Dendritic cell treated with granulocyte-macrophage colony-stimulating factor and Interleukin-4, amounts not matched to agents 40 ng/mL and 50 ng/mL, for 4 days (primary cell): ENCODE measurements around the gene PNMA1.
A peak's percentile ranks its signal among the peaks of the same experiment; 100 is the strongest.

ENCODE experiments used
- H3K27ac Mint-ChIP-seq: one replicate; pipeline ENCODE4 v1.8.0; 2022; ENCODE audit warnings: mild to moderate bottlenecking, mixed read lengths
- H3K27me3 Mint-ChIP-seq: one replicate; pipeline ENCODE4 v1.8.0; 2022; ENCODE audit warnings: mild to moderate bottlenecking, mixed read lengths
- H3K36me3 Mint-ChIP-seq: one replicate; pipeline ENCODE4 v1.8.0; 2022; ENCODE audit warnings: low read depth, mixed read lengths
- H3K4me1 Mint-ChIP-seq: one replicate; pipeline ENCODE4 v1.8.0; 2022; ENCODE audit warnings: low read depth, mixed read lengths
- H3K4me3 Mint-ChIP-seq: one replicate; pipeline ENCODE4 v1.8.0; 2022; ENCODE audit warnings: mild to moderate bottlenecking, moderate library complexity, mixed read lengths
- H3K9me3 Mint-ChIP-seq: one replicate; pipeline ENCODE4 v1.8.0; 2022; ENCODE audit warnings: mixed read lengths
- intact Hi-C: fragments of 100-400 bp; cut with micrococcal nuclease; formaldehyde crosslinking; loops from one replicate; pipeline ENCODE4 v1.15.0; 2022

The PNMA1 gene

DNA sequence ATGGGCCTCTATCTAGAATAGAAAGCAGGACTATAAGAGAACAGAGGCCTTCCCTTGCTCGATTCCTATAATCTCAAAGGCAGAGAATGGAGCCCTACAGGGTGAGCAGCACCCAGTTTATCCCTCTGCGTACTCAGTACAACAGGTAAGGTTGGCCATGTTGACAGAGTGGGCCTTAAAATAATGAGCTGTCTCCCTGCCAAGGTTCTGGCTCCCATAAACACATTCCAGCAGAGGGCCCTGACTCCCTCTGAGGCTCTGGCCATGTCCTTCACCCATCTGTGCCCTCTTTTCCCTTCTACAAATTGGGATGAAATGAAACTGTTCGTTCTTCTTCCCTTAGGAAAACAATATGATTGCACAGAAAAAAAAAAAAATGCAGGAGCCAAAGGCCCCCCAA, 16.9 kb upstream of the PNMA1 start:
- H3K36me3 Mint-ChIP-seq: peaks cover 97% of the 10 kb centered on the region
- no peak overlapping the region for H3K4me3 Mint-ChIP-seq
- H3K4me1 Mint-ChIP-seq: peaks cover 26% of the 10 kb centered on the region
- H3K27me3 Mint-ChIP-seq: no peaks in the 10 kb centered on the region
- H3K27ac Mint-ChIP-seq: no peak overlapping the region
- H3K9me3 Mint-ChIP-seq: no peaks in the 10 kb centered on the region
- intact Hi-C loops: no loop called here

DNA sequence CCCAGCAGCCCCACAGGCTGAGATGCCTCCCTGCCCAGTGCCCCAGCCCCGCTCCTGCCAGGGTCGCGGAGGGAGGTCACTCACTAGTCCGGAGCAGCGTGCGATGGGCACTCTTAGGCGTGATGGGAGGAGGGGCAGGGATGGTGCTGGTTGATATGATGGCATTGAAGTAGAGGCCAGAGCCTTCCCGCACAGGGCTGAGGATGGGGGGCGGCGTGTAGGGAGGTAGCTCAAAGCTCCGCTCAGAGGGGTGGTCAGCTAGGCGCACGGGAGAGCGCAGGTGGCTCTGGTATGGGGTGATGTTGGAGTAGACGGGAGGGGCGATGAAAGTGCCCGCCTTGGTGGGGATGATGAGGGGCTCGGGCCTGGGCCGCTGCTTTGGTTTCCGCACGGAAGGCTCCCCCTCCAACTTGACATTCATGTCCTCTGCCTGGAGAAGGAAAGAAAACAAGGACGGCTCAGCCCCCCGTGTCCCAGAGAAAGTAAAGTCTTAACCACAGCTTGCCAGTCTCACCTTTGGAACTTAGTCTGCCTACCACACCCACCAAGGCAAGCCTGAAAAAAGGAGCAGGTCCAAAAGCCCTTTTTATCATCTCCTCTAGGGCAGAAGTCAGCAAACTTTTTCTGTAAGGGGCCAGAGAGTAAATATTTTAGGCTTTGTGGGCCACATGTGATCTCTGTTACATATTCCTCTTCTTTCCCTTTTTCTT, 15.5 kb upstream of the PNMA1 start:
- H3K27ac Mint-ChIP-seq: no peak overlapping the region
- H3K4me1 Mint-ChIP-seq: peaks cover 40% of the 10 kb centered on the region
- peaks cover 97% of the 10 kb centered on the region for H3K36me3 Mint-ChIP-seq
- no peaks in the 10 kb centered on the region for H3K27me3 Mint-ChIP-seq
- H3K9me3 Mint-ChIP-seq: no peaks in the 10 kb centered on the region
- intact Hi-C loops: no loop called here
- no peak overlapping the region for H3K4me3 Mint-ChIP-seq

GRCh38 chr14:73728717-73729330, 14.6 kb upstream of the PNMA1 start:
- Mint-ChIP-seq H3K27me3 (no peaks in the 10 kb centered on the region), H3K36me3 (peaks cover 97% of the 10 kb centered on the region), H3K9me3 (no peaks in the 10 kb centered on the region), H3K27ac (peak overlapping the region; percentile 79), H3K4me3 (peak overlapping the region; percentile 14), H3K4me1 (peaks cover 49% of the 10 kb centered on the region)
- intact Hi-C loops: loop anchor here (1.0 kb wide), 1 partner anchor 96 kb away; no protein-coding TSS in a partner anchor

- Mint-ChIP-seq H3K27ac (peak overlapping the region; percentile 47), H3K4me1 (peaks cover 55% of the 10 kb centered on the region), H3K27me3 (no peaks in the 10 kb centered on the region), H3K4me3 (no peak overlapping the region), H3K36me3 (peaks cover 100% of the 10 kb centered on the region), H3K9me3 (no peaks in the 10 kb centered on the region)
- intact Hi-C loops: no loop called here
These were observed 13.0 kb upstream of the PNMA1 start for GRCh38 chr14:73727166-73727565.

DNA sequence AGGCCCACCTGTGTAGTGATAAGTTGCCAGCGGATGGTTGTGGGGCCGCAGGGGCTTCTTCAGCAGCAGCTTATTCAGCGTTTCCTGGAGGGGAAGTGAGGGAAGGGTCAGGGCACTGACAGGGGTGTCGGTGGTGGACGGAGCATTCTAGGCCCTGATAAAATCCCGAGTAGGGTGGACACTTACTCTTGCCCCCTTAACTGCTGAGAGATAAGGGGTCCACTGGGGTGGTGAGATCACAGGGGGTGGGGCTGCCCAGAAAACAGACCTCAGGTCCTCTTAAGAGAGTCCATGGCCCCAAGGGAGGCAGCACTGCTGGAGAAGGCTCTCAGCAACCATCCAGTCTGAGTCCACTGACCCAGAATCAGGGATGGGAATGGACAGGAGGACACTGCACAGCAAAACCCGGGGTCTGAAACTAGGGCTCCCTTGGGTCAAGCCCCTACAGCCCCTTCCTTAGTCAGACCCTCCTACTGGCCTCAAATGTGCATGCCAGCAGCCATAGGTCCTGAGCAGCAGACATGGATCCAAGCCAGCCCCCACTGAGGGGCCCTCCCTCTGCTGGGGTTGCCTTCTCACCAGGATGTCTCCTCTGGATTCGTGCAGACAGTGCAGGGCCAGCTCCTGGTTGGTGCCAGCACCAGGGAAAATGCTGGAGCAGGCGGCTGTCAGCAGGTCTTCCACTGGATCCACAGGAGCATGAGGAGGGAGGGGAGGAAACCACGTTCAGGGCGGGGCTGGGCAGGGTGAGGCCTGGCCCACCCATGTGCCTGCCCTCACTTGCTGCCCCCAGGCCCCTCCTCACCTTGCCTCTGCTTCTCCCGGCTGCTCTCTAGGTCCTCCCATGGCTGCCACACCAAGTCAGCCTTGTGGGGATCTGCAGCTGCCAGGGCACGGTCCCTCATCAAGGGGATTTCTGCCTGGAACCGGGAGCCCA, 12.1 kb upstream of the PNMA1 start:
- peaks cover 100% of the 10 kb centered on the region for H3K36me3 Mint-ChIP-seq
- H3K9me3 Mint-ChIP-seq: no peaks in the 10 kb centered on the region
- intact Hi-C loops: no loop called here
- H3K27ac Mint-ChIP-seq: peak overlapping the region; percentile 47
- H3K4me3 Mint-ChIP-seq: no peak overlapping the region
- H3K4me1 Mint-ChIP-seq: peaks cover 55% of the 10 kb centered on the region
- H3K27me3 Mint-ChIP-seq: no peaks in the 10 kb centered on the region

- peak overlapping the region; percentile 47 for H3K27ac Mint-ChIP-seq
- no peaks in the 10 kb centered on the region for H3K27me3 Mint-ChIP-seq
- peak overlapping the region; percentile 26 for H3K4me3 Mint-ChIP-seq
- H3K4me1 Mint-ChIP-seq: peaks cover 55% of the 10 kb centered on the region
- H3K9me3 Mint-ChIP-seq: no peaks in the 10 kb centered on the region
- intact Hi-C loops: no loop called here
- H3K36me3 Mint-ChIP-seq: peaks cover 100% of the 10 kb centered on the region
These were observed 11.2 kb upstream of the PNMA1 start for GRCh38 chr14:73725116-73726024.

DNA sequence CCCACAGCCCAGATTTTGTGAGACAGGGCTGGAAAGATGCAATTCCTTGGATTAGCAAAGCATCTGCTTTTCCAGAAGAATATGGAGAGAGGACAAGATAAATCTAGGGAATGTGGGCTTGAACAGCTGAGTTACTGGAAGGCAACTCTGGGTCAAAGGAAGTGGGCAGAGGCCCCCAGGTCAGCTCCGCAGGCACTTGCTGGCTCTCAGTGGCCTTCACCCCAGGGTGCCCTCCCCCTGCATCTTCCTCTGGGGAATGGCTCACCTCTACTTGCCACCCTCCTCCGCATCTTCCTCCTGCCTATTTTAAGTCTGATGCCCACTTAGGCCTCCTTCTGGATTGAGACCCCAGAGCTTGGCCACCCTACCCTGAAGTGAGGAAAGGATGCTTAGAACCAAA, 10.5 kb upstream of the PNMA1 start:
- Mint-ChIP-seq H3K4me1 (peaks cover 55% of the 10 kb centered on the region), H3K36me3 (peaks cover 100% of the 10 kb centered on the region), H3K9me3 (no peaks in the 10 kb centered on the region), H3K4me3 (peak overlapping the region; percentile 26), H3K27ac (peak overlapping the region; percentile 47), H3K27me3 (no peaks in the 10 kb centered on the region)
- intact Hi-C loops: no loop called here

- intact Hi-C loops: no loop called here
- Mint-ChIP-seq H3K27ac (peak overlapping the region; percentile 47), H3K4me1 (peaks cover 55% of the 10 kb centered on the region), H3K4me3 (peak overlapping the region; percentile 41), H3K36me3 (peaks cover 100% of the 10 kb centered on the region), H3K27me3 (no peaks in the 10 kb centered on the region), H3K9me3 (no peaks in the 10 kb centered on the region)
These were observed 9.8 kb upstream of the PNMA1 start for GRCh38 chr14:73723797-73724661.

- H3K27me3 Mint-ChIP-seq: no peaks in the 10 kb centered on the region
- H3K9me3 Mint-ChIP-seq: no peaks in the 10 kb centered on the region
- peaks cover 50% of the 10 kb centered on the region for H3K4me1 Mint-ChIP-seq
- H3K36me3 Mint-ChIP-seq: peaks cover 100% of the 10 kb centered on the region
- intact Hi-C loops: no loop called here
- H3K4me3 Mint-ChIP-seq: no peak overlapping the region
- peak overlapping the region; percentile 47 for H3K27ac Mint-ChIP-seq
These were observed 9.2 kb upstream of the PNMA1 start for GRCh38 chr14:73723406-73723796.

- intact Hi-C loops: no loop called here
- Mint-ChIP-seq H3K36me3 (peaks cover 100% of the 10 kb centered on the region), H3K4me3 (no peak overlapping the region), H3K9me3 (no peaks in the 10 kb centered on the region), H3K27me3 (no peaks in the 10 kb centered on the region), H3K4me1 (peaks cover 43% of the 10 kb centered on the region), H3K27ac (no peak overlapping the region)
These were observed 8.4 kb upstream of the PNMA1 start for GRCh38 chr14:73722581-73722980.

GRCh38 chr14:73721101-73721821, 7.1 kb upstream of the PNMA1 start:
- Mint-ChIP-seq H3K4me3 (no peak overlapping the region), H3K27me3 (no peaks in the 10 kb centered on the region), H3K36me3 (peaks cover 100% of the 10 kb centered on the region), H3K4me1 (peaks cover 31% of the 10 kb centered on the region), H3K9me3 (no peaks in the 10 kb centered on the region), H3K27ac (no peak overlapping the region)
- intact Hi-C loops: no loop called here

DNA sequence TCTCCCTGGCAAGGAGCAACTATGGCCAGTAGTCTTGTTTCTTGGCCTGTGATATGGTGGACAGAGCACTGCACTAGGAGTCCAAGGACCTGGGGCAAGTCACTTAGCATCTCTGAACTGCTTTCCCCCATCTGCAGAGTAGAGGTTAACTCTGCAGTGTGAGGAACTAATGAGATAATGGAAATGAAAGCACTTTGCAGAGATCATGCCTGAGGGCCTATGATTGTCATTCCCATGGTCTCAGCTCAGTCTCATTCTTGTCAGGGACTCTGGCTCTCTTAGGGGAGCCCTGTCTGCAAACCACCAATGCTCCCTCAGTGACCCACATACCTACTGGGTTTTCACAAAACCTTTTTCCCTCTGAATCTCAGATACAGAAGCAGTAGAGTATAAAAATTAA, 6.5 kb upstream of the PNMA1 start:
- Mint-ChIP-seq H3K27me3 (no peaks in the 10 kb centered on the region), H3K36me3 (peaks cover 100% of the 10 kb centered on the region), H3K4me3 (no peak overlapping the region), H3K27ac (no peak overlapping the region), H3K4me1 (peaks cover 25% of the 10 kb centered on the region), H3K9me3 (no peaks in the 10 kb centered on the region)
- intact Hi-C loops: no loop called here
